ENCODE data around the gene MAGEA10. TPM values are rescaled to one million over a fixed set of nuclear protein-coding genes. Genes with fewer than 3 reads are reported as not detected.

MAGEA10 gene
- total and polyA plus RNA-seq, 4 donors = not detected

DNA sequence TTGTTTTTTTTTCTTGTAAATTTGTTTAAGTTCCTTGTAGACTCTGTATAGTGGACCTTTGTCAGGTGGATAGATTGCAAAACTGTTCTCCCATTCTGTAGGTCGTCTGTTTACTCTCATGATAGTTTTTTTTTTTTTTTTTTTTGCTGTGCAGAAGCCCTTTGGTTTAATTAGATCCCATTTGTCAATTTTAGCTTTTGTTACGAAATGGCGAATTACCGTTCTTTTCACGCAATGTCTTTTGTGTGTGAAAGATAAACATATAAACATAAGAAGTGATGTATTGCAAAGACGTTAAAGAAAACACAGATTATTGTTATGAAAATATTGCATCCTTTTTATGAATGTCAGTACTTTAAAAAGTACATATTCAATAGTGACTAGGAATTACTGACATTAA, 34.5 kb downstream of the MAGEA10 start:
- H3K27ac ChIP-seq (ENCODE audit: low read depth in 1 of 2, low read length in 2 of 2) = no peak overlapping the region
- H3K4me1 ChIP-seq (ENCODE audit: control insufficient read depth in 4 of 4, insufficient read depth in 4 of 4, low read length in 3 of 4) = no peaks in the 10 kb centered on the region
- no peaks in the 10 kb centered on the region for H3K9me3 ChIP-seq (ENCODE audit: control insufficient read depth in 4 of 4, low read length in 3 of 4)
- no peak overlapping the region for H3K9ac ChIP-seq (ENCODE audit: low read depth in 1 of 2, low read length in 2 of 2)
- whole genome bisulfite sequencing = 80% methylated on average over 6 of the region's 6 CpGs
- H3K4me3 ChIP-seq (ENCODE audit: low read depth in 1 of 3, low read length in 3 of 3) = no peak overlapping the region
- H3K36me3 ChIP-seq (ENCODE audit: control insufficient read depth in 4 of 4, insufficient read depth in 3 of 4, low read depth in 1 of 4, low read length in 3 of 4) = no peaks in the 10 kb centered on the region
- no peak for DNase-seq (ENCODE audit: low spot score)
- H3K27me3 ChIP-seq (ENCODE audit: control insufficient read depth in 4 of 4, insufficient read depth in 4 of 4, low read length in 3 of 4) = no peaks in the 10 kb centered on the region
- no peak for TF ChIP-seq RAD21 (IDR thresholded peaks at IDR 0.05)

DNA sequence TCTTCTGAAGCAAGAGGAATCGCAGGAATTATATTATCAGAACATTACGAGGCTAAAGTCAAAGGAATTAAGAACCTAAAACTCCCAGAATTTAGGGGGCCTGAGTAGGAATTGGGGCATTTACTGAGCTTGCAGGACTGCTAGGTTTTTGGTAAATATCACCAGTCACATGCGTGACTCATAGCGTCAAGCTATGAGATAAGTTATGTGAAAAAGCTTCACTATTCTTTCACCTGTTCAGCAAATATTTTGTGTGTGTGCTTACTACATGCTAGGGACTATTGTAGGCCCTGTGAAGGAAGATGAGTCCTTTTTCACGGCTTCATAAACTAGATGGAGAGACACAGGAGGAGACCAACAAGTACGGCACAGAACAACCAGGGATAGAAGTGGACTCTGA, 52.2 kb downstream of the MAGEA10 start:
- no peak overlapping the region for H3K27ac ChIP-seq (ENCODE audit: low read depth in 1 of 2, low read length in 2 of 2)
- no peaks in the 10 kb centered on the region for H3K27me3 ChIP-seq (ENCODE audit: control insufficient read depth in 4 of 4, insufficient read depth in 4 of 4, low read length in 3 of 4)
- H3K9me3 ChIP-seq (ENCODE audit: control insufficient read depth in 4 of 4, low read length in 3 of 4) = no peaks in the 10 kb centered on the region
- WGBS = 88% methylated on average over 6 of the region's 6 CpGs
- no peak overlapping the region for H3K9ac ChIP-seq (ENCODE audit: low read depth in 1 of 2, low read length in 2 of 2)
- no peaks in the 10 kb centered on the region for H3K4me1 ChIP-seq (ENCODE audit: control insufficient read depth in 4 of 4, insufficient read depth in 4 of 4, low read length in 3 of 4)
- no peak for DNase-seq (ENCODE audit: low spot score)
- no peak overlapping the region for H3K4me3 ChIP-seq (ENCODE audit: low read depth in 1 of 3, low read length in 3 of 3)
- H3K36me3 ChIP-seq (ENCODE audit: control insufficient read depth in 4 of 4, insufficient read depth in 3 of 4, low read depth in 1 of 4, low read length in 3 of 4) = no peaks in the 10 kb centered on the region
- TF ChIP-seq TAF1 (conservative IDR thresholded peaks at IDR 0.05) = no peak
- no peak for TF ChIP-seq HNF4G (IDR thresholded peaks at IDR 0.05)
- no peak for TF ChIP-seq EGR1 (IDR thresholded peaks at IDR 0.05; ENCODE audit: low read depth in 2 of 2)
- no peak for TF ChIP-seq NR2F2 (IDR thresholded peaks at IDR 0.05)
- TF ChIP-seq SP1 (IDR thresholded peaks at IDR 0.05) = no peak
- no peak for TF ChIP-seq FOXA1 (IDR thresholded peaks at IDR 0.05)
- no peak for TF ChIP-seq GABPA (IDR thresholded peaks at IDR 0.05 in 1 of 2, conservative IDR thresholded peaks at IDR 0.05 in 1 of 2)
- no peak for TF ChIP-seq YY1 (IDR thresholded peaks at IDR 0.05)
- TF ChIP-seq, protein P1, sequence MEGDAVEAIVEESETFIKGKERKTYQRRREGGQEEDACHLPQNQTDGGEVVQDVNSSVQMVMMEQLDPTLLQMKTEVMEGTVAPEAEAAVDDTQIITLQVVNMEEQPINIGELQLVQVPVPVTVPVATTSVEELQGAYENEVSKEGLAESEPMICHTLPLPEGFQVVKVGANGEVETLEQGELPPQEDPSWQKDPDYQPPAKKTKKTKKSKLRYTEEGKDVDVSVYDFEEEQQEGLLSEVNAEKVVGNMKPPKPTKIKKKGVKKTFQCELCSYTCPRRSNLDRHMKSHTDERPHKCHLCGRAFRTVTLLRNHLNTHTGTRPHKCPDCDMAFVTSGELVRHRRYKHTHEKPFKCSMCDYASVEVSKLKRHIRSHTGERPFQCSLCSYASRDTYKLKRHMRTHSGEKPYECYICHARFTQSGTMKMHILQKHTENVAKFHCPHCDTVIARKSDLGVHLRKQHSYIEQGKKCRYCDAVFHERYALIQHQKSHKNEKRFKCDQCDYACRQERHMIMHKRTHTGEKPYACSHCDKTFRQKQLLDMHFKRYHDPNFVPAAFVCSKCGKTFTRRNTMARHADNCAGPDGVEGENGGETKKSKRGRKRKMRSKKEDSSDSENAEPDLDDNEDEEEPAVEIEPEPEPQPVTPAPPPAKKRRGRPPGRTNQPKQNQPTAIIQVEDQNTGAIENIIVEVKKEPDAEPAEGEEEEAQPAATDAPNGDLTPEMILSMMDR (IDR thresholded peaks at IDR 0.05; ENCODE audit: low read depth, low read length, missing input control) = no peak
- TF ChIP-seq JUND (IDR thresholded peaks at IDR 0.05) = no peak
- TF ChIP-seq, protein P2, sequence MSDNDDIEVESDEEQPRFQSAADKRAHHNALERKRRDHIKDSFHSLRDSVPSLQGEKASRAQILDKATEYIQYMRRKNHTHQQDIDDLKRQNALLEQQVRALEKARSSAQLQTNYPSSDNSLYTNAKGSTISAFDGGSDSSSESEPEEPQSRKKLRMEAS (IDR thresholded peaks at IDR 0.05) = no peak
- TF ChIP-seq, protein P3, sequence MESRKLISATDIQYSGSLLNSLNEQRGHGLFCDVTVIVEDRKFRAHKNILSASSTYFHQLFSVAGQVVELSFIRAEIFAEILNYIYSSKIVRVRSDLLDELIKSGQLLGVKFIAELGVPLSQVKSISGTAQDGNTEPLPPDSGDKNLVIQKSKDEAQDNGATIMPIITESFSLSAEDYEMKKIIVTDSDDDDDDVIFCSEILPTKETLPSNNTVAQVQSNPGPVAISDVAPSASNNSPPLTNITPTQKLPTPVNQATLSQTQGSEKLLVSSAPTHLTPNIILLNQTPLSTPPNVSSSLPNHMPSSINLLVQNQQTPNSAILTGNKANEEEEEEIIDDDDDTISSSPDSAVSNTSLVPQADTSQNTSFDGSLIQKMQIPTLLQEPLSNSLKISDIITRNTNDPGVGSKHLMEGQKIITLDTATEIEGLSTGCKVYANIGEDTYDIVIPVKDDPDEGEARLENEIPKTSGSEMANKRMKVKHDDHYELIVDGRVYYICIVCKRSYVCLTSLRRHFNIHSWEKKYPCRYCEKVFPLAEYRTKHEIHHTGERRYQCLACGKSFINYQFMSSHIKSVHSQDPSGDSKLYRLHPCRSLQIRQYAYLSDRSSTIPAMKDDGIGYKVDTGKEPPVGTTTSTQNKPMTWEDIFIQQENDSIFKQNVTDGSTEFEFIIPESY (IDR thresholded peaks at IDR 0.05) = no peak
- no peak for TF ChIP-seq HNF4A (conservative IDR thresholded peaks at IDR 0.05)
- TF ChIP-seq, protein P4, sequence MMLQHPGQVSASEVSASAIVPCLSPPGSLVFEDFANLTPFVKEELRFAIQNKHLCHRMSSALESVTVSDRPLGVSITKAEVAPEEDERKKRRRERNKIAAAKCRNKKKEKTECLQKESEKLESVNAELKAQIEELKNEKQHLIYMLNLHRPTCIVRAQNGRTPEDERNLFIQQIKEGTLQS (IDR thresholded peaks at IDR 0.05) = no peak
- TF ChIP-seq FOXA2 (IDR thresholded peaks at IDR 0.05) = no peak

Other genes with a start within 250 kb of the MAGEA10 start
- gene MAGEA4, start 225.7 kb downstream of the MAGEA10 start, total RNA-seq = not detected
- gene MAGEA4, start 225.7 kb downstream of the MAGEA10 start, polyA plus RNA-seq = not detected
- 1 to 10 TPM in 1 of 2 donors, under 1 TPM in 1; 0.61 to 4.9 TPM for gene GABRE, start 163.9 kb downstream of the MAGEA10 start, total RNA-seq
- gene GABRE, start 163.9 kb downstream of the MAGEA10 start, polyA plus RNA-seq = under 1 TPM; 0.49 to 0.68 TPM

Data from liver (tissue), 9 donors.